ENCODE data around the gene SLC26A11.

DNA sequence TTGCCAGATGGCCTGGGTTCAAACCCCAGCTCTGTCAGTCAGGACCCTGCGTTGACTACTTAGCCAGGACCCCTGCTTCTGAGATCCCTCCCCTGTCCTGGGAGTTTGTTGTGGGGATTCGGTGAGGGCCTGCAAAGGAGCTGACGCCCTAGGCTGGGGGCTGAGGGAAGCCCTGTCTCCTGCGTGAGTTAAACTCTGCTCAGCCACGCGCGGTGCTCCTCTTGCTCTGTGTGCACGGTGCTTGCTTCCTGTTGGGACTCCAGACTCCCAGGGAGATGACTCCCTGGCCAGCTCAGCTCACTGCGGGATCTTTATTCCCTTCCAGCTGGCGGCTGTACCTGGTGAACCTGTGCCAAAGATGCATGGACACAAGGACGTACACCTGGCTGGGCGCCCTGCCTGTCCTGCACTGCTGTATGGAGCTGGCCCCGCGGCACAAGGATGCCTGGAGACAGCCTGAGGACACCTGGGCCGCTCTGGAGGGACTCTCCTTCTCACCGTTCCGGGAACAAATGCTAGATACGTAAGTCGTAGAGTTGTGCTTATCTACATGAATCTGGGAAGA is 77.9 kb downstream of the SLC26A11 start:
- TF ChIP-seq, protein P1, sequence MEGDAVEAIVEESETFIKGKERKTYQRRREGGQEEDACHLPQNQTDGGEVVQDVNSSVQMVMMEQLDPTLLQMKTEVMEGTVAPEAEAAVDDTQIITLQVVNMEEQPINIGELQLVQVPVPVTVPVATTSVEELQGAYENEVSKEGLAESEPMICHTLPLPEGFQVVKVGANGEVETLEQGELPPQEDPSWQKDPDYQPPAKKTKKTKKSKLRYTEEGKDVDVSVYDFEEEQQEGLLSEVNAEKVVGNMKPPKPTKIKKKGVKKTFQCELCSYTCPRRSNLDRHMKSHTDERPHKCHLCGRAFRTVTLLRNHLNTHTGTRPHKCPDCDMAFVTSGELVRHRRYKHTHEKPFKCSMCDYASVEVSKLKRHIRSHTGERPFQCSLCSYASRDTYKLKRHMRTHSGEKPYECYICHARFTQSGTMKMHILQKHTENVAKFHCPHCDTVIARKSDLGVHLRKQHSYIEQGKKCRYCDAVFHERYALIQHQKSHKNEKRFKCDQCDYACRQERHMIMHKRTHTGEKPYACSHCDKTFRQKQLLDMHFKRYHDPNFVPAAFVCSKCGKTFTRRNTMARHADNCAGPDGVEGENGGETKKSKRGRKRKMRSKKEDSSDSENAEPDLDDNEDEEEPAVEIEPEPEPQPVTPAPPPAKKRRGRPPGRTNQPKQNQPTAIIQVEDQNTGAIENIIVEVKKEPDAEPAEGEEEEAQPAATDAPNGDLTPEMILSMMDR (conservative IDR thresholded peaks at IDR 0.05 in 1 of 2, IDR thresholded peaks at IDR 0.05 in 1 of 2; ENCODE audit: low read depth in 1 of 2, low read length in 2 of 2) = no peak
- TF ChIP-seq EZH2 (IDR thresholded peaks at IDR 0.05; ENCODE audit: low read length, missing control alignments) = no peak
